AG20443 (cell line): ENCODE results near the gene ZDHHC7.

Experiments
- DNase-seq: peaks from one replicate; pipeline ENCODE4 v3.0.0; 2012; ENCODE audit warnings: low spot score, mixed read lengths

The ZDHHC7 gene

GRCh38 chr16:84964386-84965128 is 46.8 kb downstream of the ZDHHC7 start:
- DNase-seq = no peak

- DNase-seq = no peak
Measured at GRCh38 chr16:84963066-84963465, 48.3 kb downstream of the ZDHHC7 start.

GRCh38 chr16:84960942-84961341 is 50.4 kb downstream of the ZDHHC7 start:
- no peak for DNase-seq

GRCh38 chr16:84959784-84960417 is 51.4 kb downstream of the ZDHHC7 start:
- no peak for DNase-seq

GRCh38 chr16:84959045-84959576 is 52.2 kb downstream of the ZDHHC7 start:
- DNase-seq = no peak

- no peak for DNase-seq
Measured at GRCh38 chr16:84957792-84958191, 53.5 kb downstream of the ZDHHC7 start.

GRCh38 chr16:84957192-84957591 is 54.1 kb downstream of the ZDHHC7 start:
- no peak for DNase-seq

- DNase-seq = no peak
Measured at GRCh38 chr16:84955427-84955826, 55.9 kb downstream of the ZDHHC7 start.

GRCh38 chr16:84953190-84953746 is 58.1 kb downstream of the ZDHHC7 start:
- no peak for DNase-seq

- DNase-seq = peak; percentile 87
Measured at GRCh38 chr16:84952335-84953189, 58.8 kb downstream of the ZDHHC7 start.

GRCh38 chr16:84950906-84951305 is 60.4 kb downstream of the ZDHHC7 start:
- DNase-seq = no peak

GRCh38 chr16:84949772-84950436 is 61.4 kb downstream of the ZDHHC7 start:
- no peak for DNase-seq

- no peak for DNase-seq
Measured at GRCh38 chr16:84948851-84949610, 62.3 kb downstream of the ZDHHC7 start.

GRCh38 chr16:84947996-84948850 is 63.1 kb downstream of the ZDHHC7 start:
- DNase-seq = no peak

GRCh38 chr16:84947022-84947421 is 64.3 kb downstream of the ZDHHC7 start:
- no peak for DNase-seq

GRCh38 chr16:84943620-84944019 is 67.7 kb downstream of the ZDHHC7 start:
- no peak for DNase-seq

- DNase-seq = no peak
Measured at GRCh38 chr16:84942786-84943185, 68.5 kb downstream of the ZDHHC7 start.

- DNase-seq = peak; percentile 69
Measured at GRCh38 chr16:84941921-84942320, 69.4 kb downstream of the ZDHHC7 start.

- peak; percentile 89 for DNase-seq
Measured at GRCh38 chr16:84940670-84941551, 70.4 kb downstream of the ZDHHC7 start.
